ENCODE measurements around the gene DTNB. TPM values are rescaled to one million over a fixed set of nuclear protein-coding genes. Genes with fewer than 3 reads are reported as not detected.

The DTNB gene
- total and polyA plus RNA-seq, 9 donors, result 8.0 to 24.9 (median 17.5) TPM

DNA sequence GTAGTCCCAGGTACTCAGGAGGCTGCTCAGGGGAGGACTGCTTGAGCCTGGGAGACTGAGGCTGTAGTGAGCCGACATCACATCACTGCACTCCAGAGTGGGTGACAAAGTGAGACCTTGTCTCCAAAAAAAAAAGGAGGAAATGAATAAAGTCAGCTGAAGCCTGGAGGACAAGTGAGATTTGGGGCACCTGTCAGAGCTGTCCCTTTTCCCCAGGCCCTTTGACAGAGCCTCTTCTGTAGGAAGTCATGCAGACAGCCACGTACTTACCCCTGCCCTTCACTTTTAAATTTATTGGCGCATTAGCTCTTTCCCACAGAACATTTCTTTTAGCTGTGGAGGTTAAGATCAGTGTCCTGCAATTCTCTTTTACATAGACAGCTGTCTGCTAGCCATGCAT lies 180.7 kb downstream of the DTNB start:
- intact Hi-C loops (cut with DNase I), result no loop called here
- no peaks in the 10 kb centered on the region for H3K9me3 ChIP-seq
- no peak for DNase-seq
- no peaks in the 10 kb centered on the region for H3K36me3 ChIP-seq
- WGBS, 3 donors, result 91 to 94% (median 92%) methylated on average over 3 of the region's 3 CpGs
- no peak overlapping the region for H3K4me3 ChIP-seq
- no peaks in the 10 kb centered on the region for H3K27me3 ChIP-seq
- H3K4me1 ChIP-seq (ENCODE audit: insufficient read depth), result no peaks in the 10 kb centered on the region
- H3K27ac ChIP-seq, result no peak overlapping the region
- TF ChIP-seq POLR2A (IDR thresholded peaks at IDR 0.05) (no peak), EP300 (IDR thresholded peaks at IDR 0.05) (no peak)
- TF ChIP-seq, protein P1, sequence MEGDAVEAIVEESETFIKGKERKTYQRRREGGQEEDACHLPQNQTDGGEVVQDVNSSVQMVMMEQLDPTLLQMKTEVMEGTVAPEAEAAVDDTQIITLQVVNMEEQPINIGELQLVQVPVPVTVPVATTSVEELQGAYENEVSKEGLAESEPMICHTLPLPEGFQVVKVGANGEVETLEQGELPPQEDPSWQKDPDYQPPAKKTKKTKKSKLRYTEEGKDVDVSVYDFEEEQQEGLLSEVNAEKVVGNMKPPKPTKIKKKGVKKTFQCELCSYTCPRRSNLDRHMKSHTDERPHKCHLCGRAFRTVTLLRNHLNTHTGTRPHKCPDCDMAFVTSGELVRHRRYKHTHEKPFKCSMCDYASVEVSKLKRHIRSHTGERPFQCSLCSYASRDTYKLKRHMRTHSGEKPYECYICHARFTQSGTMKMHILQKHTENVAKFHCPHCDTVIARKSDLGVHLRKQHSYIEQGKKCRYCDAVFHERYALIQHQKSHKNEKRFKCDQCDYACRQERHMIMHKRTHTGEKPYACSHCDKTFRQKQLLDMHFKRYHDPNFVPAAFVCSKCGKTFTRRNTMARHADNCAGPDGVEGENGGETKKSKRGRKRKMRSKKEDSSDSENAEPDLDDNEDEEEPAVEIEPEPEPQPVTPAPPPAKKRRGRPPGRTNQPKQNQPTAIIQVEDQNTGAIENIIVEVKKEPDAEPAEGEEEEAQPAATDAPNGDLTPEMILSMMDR (IDR thresholded peaks at IDR 0.05), result no peak

GRCh38 chr2:25491966-25492532 lies 181.3 kb downstream of the DTNB start:
- no peak for DNase-seq
- no peaks in the 10 kb centered on the region for H3K36me3 ChIP-seq
- no peaks in the 10 kb centered on the region for H3K9me3 ChIP-seq
- H3K4me1 ChIP-seq (ENCODE audit: insufficient read depth), result no peaks in the 10 kb centered on the region
- TF ChIP-seq POLR2A (IDR thresholded peaks at IDR 0.05) (no peak), EP300 (IDR thresholded peaks at IDR 0.05) (no peak)
- TF ChIP-seq, protein P1 (IDR thresholded peaks at IDR 0.05), result no peak
- H3K27ac ChIP-seq, result no peak overlapping the region
- intact Hi-C loops (cut with DNase I), result no loop called here
- H3K4me3 ChIP-seq, result no peak overlapping the region
- 18 to 24% (median 21%) methylated on average over 6 of the region's 6 CpGs for WGBS, 3 donors
- H3K27me3 ChIP-seq, result no peaks in the 10 kb centered on the region

DNA sequence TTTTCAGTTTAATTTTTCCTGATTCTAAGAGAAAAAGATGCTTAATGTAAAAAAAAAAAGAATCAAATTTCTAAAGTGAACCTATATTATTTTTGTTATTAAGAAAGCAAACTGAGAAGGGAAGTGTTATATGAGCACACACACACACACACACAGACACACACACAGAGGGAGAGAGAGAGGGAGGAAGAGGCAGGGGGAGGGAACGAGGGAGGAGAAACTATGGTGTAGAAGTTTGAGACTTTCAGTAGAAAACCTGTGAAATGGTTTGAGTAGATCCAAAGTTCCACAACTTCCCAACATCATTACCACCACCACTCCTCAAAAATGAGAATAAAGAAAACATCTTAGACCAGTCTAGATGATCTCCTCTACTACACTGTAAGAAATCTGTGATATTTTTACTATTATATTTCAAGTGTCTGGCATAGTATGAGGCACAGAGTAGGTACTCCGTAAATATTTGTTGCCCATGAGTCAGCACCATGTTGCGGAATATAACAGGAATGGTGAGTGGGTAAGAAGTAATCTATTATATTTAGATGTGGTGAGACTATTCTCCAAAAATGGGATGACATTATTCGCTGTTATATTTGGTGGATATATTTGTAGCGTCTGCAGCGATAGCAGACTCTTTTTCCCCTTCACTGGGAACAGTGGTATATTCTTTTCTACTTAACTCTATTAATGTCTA lies 182.2 kb downstream of the DTNB start:
- no peaks in the 10 kb centered on the region for H3K4me1 ChIP-seq (ENCODE audit: insufficient read depth)
- no peak for DNase-seq
- no peak overlapping the region for H3K4me3 ChIP-seq
- no peaks in the 10 kb centered on the region for H3K36me3 ChIP-seq
- intact Hi-C loops (cut with DNase I), result no loop called here
- H3K9me3 ChIP-seq, result no peaks in the 10 kb centered on the region
- no peak overlapping the region for H3K27ac ChIP-seq
- TF ChIP-seq POLR2A (IDR thresholded peaks at IDR 0.05) (no peak), EP300 (IDR thresholded peaks at IDR 0.05) (no peak)
- no peaks in the 10 kb centered on the region for H3K27me3 ChIP-seq
- 89 to 91% (median 91%) methylated on average over 6 of the region's 6 CpGs for WGBS, 3 donors

DNA sequence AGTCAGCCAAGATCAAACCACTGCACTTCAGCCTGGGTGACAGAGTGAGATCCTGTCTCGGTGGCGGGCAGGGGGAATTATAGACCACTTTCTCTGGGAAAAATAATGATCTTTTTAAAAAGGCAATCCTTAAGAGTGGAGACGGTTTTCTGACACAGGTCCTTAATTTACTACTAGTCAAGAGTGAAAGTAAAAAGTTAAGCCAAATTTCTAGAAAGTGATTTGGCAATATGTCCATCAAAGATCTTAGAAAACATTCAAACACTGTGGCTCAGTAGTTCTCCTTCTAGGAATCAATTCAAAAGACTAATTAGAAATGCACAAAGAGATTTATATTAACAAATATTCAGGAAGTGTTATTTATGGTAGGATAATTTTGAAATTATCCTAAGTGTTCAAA lies 183.2 kb downstream of the DTNB start:
- no peak overlapping the region for H3K4me3 ChIP-seq
- TF ChIP-seq, protein P1 (IDR thresholded peaks at IDR 0.05), result no peak
- TF ChIP-seq POLR2A (IDR thresholded peaks at IDR 0.05), result no peak
- no peak for TF ChIP-seq EP300 (IDR thresholded peaks at IDR 0.05)
- no peaks in the 10 kb centered on the region for H3K9me3 ChIP-seq
- WGBS, 3 donors, result 83 to 86% (median 86%) methylated on average over 3 of the region's 3 CpGs
- no peak overlapping the region for H3K27ac ChIP-seq
- H3K36me3 ChIP-seq, result no peaks in the 10 kb centered on the region
- no peak for DNase-seq
- H3K4me1 ChIP-seq (ENCODE audit: insufficient read depth), result no peaks in the 10 kb centered on the region
- intact Hi-C loops (cut with DNase I), result no loop called here
- H3K27me3 ChIP-seq, result no peaks in the 10 kb centered on the region

- TF ChIP-seq, protein P1 (IDR thresholded peaks at IDR 0.05), result no peak
- TF ChIP-seq POLR2A (IDR thresholded peaks at IDR 0.05) (no peak), EP300 (IDR thresholded peaks at IDR 0.05) (no peak)
- Histone ChIP-seq H3K27ac (no peak overlapping the region), H3K4me1 (ENCODE audit: insufficient read depth) (no peaks in the 10 kb centered on the region), H3K9me3 (no peaks in the 10 kb centered on the region), H3K36me3 (no peaks in the 10 kb centered on the region), H3K4me3 (no peak overlapping the region), H3K27me3 (no peaks in the 10 kb centered on the region)
- no peak for DNase-seq
- intact Hi-C loops (cut with DNase I), result no loop called here
- WGBS, 3 donors, result 93 to 100% (median 96%) methylated on average over 1 of the region's 1 CpG
Observed at GRCh38 chr2:25489631-25490030, 183.7 kb downstream of the DTNB start.

Data from ovary (tissue), 9 donors.